Activated naive CD4-positive, alpha-beta T cell treated with anti-CD3 and anti-CD28 coated beads, Interleukin-2, amount 50 U/mL, for 16 hours (primary cell): ENCODE results near the gene MLLT10.
A peak's percentile ranks its signal among the peaks of the same experiment; 100 is the strongest.

Experiments
- DNase-seq: peaks from one replicate; pipeline ENCODE4 v3.0.0-alpha.2; 2020

Gene MLLT10

DNA sequence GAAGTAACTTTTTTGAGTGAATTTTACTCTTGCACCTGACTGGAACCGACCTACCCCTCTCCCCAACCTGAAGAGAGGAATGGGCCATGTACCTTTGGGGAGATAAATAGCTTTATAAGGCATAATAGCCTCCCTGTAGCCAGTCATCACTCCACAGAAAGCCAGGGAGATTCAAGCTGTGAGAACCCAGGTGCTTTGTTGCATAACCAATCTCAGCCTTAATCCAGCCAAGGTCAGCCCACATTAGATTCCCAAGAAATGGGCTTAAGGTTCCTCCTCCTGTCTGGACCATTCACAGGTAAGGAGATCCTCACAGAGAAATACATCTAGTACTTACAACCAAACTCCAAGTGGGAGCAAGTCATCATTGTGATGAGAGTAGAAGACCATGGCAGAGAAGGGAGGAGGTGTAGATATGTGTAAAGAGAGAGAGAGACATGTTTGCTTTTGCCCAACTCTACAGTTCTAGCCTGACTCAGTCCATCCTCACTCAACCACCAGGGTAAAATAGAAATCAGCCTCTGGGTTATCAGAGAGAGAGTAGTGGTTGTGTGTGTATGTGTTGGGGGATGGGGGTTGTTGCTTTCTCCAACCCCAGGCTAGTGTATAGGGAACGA is 32.2 kb upstream of the MLLT10 start:
- no peak for DNase-seq

DNA sequence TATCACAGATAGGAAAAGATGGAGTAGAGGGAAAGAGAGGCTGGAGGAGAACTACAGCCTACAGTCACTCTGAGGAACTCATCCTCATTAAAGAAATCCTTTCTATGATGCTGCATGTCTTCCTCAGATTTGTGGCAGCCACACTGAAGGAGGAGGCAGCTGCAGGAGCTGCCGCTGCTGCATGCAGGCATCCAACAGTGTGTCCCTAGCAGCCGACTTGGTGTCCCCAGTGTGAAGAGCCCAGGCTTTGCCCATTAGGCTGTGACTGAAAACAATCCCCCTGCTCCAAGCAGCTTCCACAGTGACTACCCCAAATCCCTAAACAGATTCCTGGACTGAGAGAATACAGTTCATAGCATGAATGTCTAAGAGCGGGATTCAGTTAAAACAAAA is 31.7 kb upstream of the MLLT10 start:
- DNase-seq: no peak

DNA sequence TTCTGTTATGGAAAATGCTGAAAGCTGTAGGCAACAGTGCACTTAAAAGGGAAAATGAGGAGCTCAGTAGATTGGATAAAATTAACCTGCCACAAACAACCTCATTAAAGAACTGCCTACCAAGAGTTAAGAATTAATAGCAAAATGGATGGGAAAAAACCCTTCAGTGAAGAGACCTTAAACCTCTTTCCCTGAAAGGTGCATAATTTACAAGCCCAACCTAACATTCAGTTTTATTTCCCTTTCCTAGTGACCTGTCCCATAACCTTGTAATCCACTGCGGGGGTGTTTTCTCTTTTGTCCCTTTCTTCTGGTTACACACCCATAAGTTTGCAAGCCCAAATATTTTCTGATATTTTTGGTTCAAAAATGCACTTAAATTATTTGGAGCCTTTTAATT is 30.5 kb upstream of the MLLT10 start:
- DNase-seq: no peak

DNA sequence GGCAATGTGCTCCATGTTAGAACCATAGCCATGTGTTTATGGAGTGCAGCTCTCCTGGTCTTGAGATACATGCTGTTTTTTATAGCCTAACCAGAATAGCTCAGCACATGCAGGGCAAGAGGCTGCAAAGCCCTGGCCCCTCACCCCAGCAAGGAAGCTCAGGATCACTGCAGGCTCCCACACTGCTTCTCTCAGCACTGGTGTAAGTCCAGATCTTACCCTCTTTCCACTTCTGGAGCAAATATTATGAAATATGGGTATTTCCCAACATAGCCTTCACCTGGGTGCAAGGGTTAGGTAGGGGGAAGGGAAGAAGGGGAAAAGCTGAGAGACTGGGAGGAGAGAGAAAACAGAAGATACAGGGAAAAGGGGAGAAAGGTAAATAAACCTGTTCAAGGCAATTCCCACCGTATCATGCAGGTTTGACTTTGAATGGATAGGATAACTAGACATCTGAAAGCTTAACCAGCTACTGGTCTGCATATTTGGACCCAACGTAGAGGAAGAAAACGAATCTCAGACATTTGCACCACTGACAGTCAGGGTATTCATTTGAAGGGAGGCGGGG is 28.2 kb upstream of the MLLT10 start:
- DNase-seq: no peak

DNA sequence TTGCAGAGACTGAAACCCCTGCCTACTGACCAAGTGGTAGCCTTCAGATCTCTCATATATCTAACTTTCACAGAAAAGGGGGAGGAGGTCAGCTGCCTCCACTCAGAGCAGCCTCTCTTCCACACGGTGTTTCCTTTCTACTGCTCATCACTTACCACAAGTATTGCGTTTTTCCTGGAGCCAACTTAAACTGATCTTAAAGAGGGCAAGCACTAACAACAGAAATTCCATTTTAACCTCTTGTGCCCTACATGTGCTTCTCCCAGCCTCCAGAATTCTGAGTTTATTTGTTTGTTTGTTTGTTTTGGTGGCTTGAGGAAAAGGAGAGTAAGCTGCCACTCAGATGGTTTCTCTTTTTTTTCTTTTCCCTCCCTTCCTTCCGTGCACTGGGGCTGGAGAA is 27.7 kb upstream of the MLLT10 start:
- no peak for DNase-seq

DNA sequence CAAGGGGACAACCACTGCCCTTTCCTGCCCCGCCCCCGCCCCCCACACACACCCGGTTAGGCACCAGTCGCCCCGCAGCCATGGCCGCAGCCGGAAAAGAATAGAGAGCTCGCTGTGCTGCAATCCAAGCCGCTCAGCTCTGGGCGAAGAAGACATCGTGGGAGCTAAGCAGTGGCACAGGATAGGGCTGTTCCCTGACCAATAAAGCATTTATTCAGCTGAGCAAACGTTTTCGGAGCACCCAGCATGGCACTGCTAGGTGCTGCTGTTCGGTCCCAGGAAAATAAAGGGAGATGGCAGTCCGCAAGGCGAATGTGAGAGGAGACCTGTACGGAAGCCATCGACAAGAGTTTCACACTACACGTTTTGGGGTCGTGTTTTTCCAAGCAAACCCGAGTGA is 26.9 kb upstream of the MLLT10 start:
- DNase-seq: no peak

DNA sequence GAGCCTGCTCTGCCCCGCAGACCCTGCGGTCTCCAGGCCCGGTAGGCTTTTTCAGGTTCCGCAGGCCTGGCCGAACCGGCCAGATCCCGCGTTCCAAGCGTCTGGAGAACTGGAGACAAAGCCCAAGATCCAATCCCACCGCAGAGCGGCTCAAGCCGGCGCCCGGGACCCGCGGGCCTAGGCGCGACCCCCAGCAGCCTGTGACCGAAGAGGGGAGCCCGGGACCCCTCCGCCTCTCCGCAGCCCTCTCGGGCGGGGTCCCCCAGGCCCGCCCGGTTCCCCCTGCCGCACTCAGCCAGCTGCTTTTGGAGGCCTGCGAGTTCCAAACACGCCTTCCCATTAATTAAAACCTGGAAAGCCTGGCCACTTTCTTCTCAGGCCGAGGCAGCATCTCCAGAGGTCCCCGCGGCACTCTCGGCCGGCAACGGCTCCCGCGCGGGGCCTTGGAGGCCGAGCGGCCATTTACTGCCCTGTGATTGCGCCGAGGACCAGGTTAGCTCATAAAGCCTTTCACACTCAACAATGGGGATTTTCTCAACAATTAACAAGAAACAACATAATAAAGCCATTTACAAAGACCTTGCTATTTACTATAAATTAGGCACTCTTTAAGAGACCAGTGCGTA is 25.2 kb upstream of the MLLT10 start:
- DNase-seq: no peak

DNA sequence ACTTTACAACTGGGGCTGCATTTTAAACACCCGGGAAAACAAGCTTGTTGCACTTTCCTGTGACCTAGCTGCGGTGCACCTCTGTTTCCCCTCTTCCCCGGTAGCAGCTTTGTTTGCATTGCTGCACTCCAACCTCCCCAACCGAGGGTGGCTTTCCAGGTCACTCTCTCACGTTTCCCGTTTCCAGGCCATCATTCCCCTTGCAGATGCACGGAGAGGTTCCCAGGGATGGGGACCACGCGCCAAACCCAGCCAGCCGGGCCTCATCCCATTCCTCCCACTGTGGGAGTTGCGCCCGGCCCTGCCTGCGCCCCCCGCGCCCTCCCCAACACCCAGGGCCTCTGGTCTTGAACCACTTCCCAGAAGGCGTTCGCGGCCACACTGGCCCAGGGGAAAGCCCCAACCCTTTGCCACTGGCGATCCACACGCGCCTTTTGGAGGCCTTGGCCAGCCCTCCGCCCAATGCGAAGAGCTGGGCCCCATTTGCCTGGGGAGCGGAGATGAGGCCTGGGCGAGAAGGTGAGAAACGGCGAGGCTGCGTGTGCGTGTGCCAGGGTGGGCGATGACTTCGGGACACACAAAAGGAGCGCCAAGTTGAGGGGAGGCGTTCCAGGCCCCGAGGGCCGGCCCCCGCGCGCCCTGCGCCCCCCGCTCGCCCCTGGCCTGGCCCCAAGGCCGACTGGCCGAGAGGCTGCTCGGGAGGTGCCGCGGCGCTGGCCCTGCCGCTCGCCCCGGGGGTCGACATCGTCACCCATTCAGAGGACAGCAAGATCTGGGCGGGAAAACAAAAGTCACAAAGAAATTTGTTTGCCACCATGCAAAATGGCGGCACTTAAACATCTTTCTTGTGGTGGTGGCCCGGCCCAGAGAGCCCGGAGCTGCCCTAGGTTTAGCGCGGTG is 24.4 kb upstream of the MLLT10 start:
- no peak for DNase-seq

DNA sequence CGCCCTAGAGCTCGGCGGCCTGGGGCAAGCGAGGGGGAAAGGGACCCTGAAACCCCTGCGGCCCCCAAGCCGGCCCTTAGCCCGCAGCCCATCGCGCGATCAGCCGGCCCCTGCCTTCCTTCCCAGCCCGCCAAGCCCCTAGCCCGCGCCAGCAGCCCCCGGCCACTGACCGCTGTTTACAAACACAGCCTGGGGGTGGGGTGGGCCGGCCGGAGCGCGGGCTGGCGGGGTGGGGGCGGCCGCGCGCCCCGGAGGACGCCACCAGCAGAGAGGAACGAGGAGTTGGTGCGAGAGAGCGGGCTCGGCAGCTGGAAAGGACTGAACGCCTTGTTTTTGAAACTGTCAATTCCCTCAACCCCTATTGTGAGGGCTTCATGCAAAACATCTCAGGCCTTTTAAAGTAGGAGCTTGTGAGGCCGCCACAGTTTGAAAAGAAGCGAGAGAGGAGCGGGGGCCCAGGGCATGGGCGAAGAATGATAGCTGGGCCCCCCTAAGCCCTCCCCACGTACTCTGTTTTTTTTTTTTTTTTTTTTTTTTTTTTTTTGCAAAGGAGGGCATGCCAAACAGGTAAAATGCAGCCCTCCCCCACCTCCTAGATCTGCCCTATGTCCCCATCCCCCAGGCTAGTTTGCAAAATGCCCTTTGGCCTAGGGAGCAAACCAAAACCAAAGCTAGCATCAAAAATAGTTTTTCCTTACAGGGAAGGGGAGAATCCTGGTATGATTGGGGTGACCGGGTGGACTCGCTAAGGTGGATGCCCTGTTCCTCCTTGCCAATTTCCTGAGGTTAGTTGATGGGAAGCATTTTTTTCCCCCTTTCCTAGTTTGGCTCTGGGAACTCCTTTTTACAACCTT is 23.6 kb upstream of the MLLT10 start:
- DNase-seq: no peak

DNA sequence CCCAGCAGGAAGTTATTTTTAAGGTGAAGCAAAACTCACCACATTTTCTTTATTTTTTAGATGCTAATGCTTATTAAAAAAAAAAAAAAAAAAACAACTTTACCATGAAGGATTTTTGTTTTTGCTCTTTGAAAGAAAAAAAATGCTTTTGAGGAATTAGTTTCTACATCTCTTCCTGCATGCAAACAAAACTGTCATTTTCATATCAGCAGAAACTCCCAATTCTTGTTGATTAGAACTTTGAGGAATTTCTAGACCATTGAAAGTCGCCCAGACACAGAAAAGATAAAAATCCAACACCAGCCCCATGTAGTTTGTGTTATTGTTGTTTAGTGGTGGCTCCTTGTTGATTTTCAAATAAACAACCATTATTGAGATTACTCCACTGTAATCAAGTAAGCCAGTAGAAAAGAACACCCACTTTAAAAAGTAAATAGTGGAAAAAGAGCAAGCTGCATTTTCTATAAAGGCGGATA is 22.9 kb upstream of the MLLT10 start:
- no peak for DNase-seq

DNA sequence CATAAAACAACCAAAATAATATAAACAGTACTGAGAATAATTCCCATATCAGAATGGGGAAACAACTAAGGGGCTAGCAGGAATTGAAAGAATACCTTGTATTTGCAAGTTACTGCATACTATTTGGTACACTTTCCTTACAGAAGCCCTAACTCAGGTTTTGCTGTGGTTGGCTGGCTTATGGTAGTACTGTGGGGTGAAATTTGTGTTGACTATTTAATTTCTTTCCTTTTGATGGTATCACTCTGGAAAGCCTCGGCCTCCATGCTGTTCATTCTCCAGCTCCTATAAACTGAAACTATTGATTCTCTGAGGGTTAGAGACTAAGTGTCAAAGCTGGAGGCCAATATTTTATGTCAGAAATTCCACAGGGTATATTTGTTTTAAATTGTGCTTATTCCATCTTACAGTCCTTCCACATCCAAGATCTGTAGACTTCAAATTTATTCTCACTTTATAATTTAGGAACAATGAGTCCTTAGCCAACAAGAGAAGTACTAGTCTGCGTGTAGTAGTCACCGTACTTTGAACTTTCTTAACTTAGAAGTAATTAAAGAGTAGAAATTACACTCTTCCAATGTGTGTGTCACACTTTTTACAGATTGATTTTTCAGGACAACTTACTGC is 22.0 kb upstream of the MLLT10 start:
- DNase-seq: no peak

DNA sequence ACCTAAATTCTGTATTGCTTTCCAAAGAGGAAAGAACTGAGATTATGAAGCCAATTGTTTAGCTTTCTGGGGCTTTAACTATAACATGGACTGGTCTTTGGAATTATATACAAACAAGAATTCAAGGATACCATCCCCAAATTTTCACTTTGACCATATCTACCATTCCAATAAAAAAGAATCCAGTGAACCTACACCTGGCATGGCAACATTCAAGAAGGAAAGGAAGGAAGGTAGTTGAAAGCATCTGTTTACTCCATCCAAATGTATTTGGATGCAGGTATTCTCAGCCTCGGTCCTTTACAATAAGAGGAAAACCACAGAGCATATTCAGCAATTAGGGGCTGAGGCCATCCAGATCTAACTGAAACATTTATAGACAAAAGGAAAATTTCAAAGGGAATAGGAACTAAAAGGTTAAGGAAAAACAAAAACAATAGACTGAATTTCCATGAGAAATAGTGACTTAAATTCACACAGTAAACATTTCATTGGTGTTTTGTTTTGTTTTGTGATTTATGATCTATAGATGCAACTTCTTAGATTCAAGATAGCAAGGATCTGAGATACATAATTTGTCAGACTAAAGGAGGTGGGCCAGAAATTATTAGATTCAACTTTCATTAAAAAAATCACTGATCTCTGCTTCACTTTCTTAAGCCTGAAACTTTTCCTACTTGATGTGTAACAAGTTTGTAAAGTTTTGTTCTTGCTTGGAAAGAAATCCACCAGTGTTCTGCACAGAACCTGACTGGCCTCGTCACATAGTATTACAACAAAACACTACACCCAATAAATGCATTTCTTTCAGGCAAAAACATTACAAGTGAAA is 21.2 kb upstream of the MLLT10 start:
- DNase-seq: no peak

DNA sequence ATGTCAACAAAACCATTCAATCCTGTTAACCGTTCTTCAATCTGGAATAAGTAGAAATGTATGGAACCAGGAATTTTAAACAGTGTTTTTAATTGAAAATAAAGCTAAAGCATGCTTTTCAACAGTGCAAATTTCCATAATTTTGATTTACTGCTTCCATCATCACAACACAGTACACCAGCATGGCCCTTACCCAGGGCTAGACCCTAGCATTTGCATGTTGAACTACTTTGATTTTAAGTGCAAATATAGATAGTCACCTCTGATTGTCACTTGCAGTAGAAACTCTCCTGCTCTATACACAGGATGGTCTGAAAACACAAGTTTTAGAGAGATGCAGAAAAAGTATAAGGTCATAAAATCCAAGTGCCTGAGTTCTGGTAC is 20.6 kb upstream of the MLLT10 start:
- DNase-seq: no peak

DNA sequence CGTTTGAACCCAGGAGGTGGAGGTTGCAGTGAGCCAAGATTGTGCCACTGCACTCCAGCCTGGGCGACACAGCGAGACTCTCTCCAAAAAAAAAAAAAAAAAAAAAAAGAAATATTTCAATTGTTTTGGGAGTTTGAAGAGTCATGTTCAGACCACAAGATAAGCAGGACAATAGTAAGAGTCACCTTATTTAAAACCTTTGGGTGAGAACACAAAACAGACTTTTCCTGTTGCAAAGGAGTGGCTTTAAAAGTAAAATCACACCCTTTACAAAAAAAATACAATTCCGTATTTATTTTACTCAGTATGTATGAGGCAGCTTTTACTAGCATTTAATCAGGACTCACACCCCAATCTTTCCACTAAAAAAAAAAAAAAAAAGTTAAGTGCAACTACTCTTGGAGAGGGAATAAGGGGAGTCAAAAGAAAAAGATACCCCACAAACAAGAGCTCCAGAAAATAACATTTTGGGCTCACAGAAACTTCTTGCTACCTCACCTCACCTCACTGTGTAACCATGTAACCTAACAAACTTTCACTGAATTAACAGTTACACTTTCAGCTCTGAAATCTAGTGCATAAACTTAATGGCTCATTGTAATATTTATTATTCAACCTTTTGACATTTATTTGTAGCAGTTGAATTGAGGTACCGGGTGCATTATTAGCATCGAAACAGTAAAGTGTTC is 19.8 kb upstream of the MLLT10 start:
- DNase-seq: no peak

DNA sequence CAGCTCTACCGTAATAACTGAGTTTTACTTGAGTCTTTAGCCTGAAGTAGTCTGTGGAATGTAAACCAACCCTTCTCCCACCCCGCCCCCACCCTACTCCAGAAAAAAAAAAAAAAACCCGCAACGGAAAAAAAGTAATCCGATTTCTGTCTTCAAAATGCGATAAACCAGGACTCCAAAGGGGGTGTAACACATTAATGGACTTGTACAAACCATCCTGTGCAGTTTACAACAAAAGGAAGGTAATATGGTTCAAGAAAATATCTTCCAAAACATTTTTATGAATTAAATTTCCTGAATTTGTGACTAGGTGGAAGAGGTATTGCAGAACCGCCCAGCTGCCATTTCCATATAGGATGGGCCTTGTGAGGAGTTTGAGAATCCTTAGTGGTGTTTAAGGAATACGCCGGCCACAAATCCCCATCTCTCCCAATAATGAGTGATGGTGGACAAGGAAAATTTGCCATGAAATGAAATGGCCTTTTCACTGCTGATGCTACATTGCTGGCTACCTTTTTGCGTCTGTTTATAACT is 19.1 kb upstream of the MLLT10 start:
- no peak for DNase-seq

DNA sequence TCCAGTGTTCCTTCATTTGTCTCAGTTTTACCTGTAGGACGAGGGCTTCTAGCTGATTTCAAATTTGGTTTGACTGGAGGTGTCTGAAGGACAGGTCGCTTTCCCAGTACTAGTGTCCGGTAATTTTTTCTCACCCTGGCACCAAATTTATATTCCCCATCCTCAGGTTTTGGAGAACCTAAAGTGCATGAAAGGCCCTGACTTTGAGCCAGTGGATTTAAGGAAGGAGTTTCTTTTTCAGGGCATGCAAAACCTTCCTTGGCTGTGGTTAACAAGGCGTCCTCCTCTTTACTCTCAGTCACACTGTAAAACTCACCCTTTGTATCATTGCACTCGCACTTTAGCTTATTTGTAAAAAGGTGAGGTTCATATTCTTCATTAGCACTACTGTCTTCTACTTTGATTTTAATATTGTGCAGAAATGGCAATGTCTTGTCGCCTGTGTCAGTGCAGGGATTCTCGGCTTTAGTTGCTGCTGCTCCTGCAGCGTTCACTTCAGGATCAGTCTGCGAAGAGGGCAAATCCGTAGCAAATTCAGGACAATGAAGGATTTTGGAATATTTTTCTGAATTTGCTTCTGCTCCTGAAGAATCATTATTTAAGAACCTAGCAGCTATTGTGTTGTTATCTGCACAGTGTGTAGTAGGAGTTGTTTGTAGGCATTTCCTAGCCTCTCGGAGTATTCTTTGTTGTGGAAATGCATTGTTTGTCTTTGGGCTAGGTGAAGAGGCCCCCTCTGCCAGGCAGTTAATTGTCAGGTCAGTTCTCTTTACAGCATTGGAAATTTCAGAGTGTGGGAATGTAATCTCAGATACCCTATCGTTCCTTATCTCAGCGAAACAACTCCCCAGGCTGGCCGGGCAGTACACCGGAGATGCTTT is 18.4 kb upstream of the MLLT10 start:
- no peak for DNase-seq

DNA sequence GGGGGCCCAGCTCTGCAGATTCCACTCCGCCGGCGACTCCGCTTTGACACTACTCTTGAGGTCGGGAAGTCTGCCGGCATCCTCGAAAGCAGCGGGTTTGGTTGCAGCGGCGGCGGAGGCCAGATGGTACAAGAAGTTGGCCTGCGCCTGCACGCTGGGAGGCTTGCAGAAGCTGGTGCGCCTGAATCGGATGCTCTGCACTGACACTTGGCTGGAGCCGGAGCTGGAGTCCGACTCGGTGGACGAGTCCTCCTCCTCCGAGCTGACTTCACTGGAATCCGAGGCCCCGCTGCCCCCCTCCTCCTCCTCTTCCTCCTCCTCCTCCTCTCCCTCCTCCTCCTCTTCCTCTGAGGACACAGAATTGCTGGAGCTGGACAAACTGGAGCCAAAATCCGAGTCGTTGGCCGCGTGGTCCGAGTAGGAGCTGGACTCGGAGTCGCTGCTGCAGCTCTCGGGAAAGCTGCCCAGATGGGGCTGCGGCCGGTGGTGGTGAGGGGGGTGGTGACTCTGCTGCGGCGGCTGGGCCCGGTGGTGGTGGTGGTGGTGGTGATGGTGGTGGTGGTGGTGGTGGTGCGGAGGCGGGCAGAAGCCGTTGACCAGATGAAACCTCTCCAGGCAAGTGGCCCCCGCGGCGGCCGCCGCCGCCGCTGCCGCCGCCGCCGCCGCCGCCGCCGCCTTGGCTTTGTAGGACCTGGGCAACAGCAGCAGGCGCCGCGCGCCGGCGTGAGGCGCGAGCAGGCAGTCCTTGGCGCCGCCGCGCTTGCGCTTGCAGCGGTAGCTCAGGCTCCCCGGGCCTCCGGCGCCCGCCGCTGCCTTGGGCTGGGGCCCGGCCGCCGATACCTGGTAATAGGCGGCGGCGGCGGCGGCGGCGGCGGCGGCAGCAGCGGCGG is 17.5 kb upstream of the MLLT10 start:
- DNase-seq: peak; percentile 55
